ENCODE measurements around the gene SCEL.

Gene SCEL

DNA sequence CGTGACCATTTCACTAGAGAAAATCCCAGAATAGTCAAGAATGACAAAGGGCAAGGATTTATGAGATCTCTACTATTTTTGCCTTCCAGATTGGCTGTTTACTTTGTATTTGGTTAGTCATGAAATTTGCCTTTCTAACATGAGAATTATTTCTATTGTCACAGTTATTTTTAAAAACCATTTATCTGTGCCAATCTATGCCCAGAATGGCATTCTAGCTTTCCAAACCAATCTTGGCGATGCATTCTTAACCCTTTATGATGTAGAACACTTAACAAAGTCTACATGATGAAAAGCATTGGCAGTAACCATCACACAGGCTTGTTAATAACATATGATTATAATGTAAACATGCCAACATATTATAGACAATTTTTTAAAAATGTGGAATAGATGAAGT is 65.2 kb downstream of the SCEL start:
- TF ChIP-seq, protein P1, sequence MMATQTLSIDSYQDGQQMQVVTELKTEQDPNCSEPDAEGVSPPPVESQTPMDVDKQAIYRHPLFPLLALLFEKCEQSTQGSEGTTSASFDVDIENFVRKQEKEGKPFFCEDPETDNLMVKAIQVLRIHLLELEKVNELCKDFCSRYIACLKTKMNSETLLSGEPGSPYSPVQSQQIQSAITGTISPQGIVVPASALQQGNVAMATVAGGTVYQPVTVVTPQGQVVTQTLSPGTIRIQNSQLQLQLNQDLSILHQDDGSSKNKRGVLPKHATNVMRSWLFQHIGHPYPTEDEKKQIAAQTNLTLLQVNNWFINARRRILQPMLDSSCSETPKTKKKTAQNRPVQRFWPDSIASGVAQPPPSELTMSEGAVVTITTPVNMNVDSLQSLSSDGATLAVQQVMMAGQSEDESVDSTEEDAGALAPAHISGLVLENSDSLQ (IDR thresholded peaks at IDR 0.05) = no peak
- no peak for TF ChIP-seq CTBP1 (IDR thresholded peaks at IDR 0.05; ENCODE audit: borderline replicate concordance)
- TF ChIP-seq FOXK2 (IDR thresholded peaks at IDR 0.05) = no peak
- no peak for TF ChIP-seq FOXA1 (IDR thresholded peaks at IDR 0.05)
- no peak for TF ChIP-seq BHLHE40 (IDR thresholded peaks at IDR 0.05; ENCODE audit: borderline replicate concordance)
- no peak for TF ChIP-seq ARNT (IDR thresholded peaks at IDR 0.05)
- no peak for TF ChIP-seq ZNF384 (IDR thresholded peaks at IDR 0.05)
- TF ChIP-seq HDGF (IDR thresholded peaks at IDR 0.05; ENCODE audit: borderline replicate concordance) = no peak
- TF ChIP-seq SP1 (IDR thresholded peaks at IDR 0.05) = no peak
- no peak for TF ChIP-seq FOXM1 (IDR thresholded peaks at IDR 0.05; ENCODE audit: borderline replicate concordance)
- TF ChIP-seq LEF1 (IDR thresholded peaks at IDR 0.05; ENCODE audit: borderline replicate concordance) = no peak
- TF ChIP-seq TARDBP (IDR thresholded peaks at IDR 0.05) = no peak
- no peak for TF ChIP-seq SUZ12 (IDR thresholded peaks at IDR 0.05)
- TF ChIP-seq ELF4 (IDR thresholded peaks at IDR 0.05) = no peak
- TF ChIP-seq L3MBTL2 (conservative IDR thresholded peaks at IDR 0.05) = no peak
- DNase-seq (ENCODE audit: extremely low spot score) = no peak
- ChIA-PET POLR2A (no interaction called here), CTCF (no interaction called here)

DNA sequence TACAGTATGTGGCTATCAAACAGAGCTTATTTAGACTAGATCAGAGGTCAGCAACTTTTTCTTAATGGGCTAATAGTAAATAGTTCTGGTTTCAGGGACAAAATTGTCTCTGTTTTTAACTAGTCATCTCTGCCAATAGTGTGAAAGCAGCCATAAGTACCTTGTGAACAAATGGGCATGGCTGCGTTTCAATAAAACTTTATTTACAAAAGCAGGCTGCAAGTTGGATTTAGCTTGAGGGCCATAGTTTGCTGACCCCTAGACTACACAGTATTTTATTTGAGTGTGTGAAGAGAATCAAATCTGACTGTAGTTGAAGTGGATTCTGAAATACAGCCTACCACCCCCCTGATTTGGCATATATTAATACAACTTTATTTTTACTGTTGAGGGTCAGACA is 75.6 kb downstream of the SCEL start:
- no peak for DNase-seq (ENCODE audit: extremely low spot score)
- ChIA-PET POLR2A (no interaction called here), CTCF (no interaction called here)
- no peak for TF ChIP-seq ARNT (IDR thresholded peaks at IDR 0.05)
- no peak for TF ChIP-seq SP1 (IDR thresholded peaks at IDR 0.05)
- no peak for TF ChIP-seq HDGF (IDR thresholded peaks at IDR 0.05; ENCODE audit: borderline replicate concordance)
- TF ChIP-seq SUZ12 (IDR thresholded peaks at IDR 0.05) = no peak
- TF ChIP-seq, protein P1 (IDR thresholded peaks at IDR 0.05) = no peak
- no peak for TF ChIP-seq ELF4 (IDR thresholded peaks at IDR 0.05)

DNA sequence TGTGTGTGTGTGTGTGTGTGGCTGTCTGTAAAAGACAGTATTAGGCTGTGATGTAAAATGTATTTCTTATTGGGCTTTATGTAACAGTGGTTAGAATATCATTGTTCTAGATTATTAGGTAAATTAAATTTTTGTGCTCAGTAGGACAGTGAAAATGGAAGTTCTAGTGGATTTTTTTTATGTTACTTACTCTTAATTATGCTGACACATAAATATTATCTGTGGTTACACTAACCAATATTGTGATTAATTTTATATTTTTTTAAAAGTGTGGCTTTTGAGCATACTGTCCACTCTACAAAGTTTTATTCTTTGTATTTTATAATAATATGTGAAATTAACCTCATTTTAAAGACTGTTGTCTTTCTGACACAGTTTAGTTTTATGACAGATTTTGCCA is 80.5 kb downstream of the SCEL start:
- POLR2A ChIA-PET = no interaction called here

DNA sequence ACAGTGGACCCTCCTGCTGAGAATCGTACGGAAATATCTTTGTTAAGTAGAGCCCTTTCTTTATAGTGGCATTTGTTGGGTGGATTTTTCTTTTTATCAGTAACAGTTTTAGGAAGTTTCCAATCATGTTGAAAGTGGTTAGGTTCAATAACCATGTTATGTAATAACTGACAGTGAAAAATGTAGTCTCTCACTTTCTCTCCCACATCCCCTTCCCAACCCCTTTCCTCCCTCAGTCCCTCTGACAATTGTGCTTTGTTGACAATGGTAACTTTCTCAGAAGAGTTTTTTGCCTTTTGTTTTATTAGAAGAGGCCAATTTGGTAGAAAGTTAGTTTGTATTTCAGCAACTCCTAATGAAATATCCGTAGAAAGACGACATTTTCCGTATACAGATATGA is 84.1 kb downstream of the SCEL start:
- DNase-seq (ENCODE audit: extremely low spot score) = no peak
- no peak for TF ChIP-seq SP1 (IDR thresholded peaks at IDR 0.05)
- no peak for TF ChIP-seq LEF1 (IDR thresholded peaks at IDR 0.05; ENCODE audit: borderline replicate concordance)
- TF ChIP-seq, protein P1 (IDR thresholded peaks at IDR 0.05) = no peak
- TF ChIP-seq FOXM1 (IDR thresholded peaks at IDR 0.05; ENCODE audit: borderline replicate concordance) = no peak
- TF ChIP-seq FOXK2 (IDR thresholded peaks at IDR 0.05) = no peak
- no peak for TF ChIP-seq ZNF384 (IDR thresholded peaks at IDR 0.05)
- TF ChIP-seq TARDBP (IDR thresholded peaks at IDR 0.05) = no peak
- ChIA-PET CTCF (interaction anchor here (0.9 kb wide), 1 partner anchor 141 kb away, joined by 4 read pairs; no protein-coding TSS in a partner anchor), POLR2A (no interaction called here)

More for the DNA sequence above, 80.5 kb downstream of the SCEL start:
- CTCF ChIA-PET = no interaction called here
- TF ChIP-seq TARDBP (IDR thresholded peaks at IDR 0.05) = no peak
- TF ChIP-seq FOXA1 (IDR thresholded peaks at IDR 0.05) = no peak
- TF ChIP-seq NFRKB (IDR thresholded peaks at IDR 0.05) = no peak
- TF ChIP-seq FOXM1 (IDR thresholded peaks at IDR 0.05; ENCODE audit: borderline replicate concordance) = no peak
- TF ChIP-seq SUZ12 (IDR thresholded peaks at IDR 0.05) = no peak
- TF ChIP-seq SP1 (IDR thresholded peaks at IDR 0.05) = no peak
- no peak for TF ChIP-seq ELF4 (IDR thresholded peaks at IDR 0.05)
- TF ChIP-seq ARNT (IDR thresholded peaks at IDR 0.05) = no peak
- TF ChIP-seq, protein P1 (IDR thresholded peaks at IDR 0.05) = no peak
- TF ChIP-seq HDGF (IDR thresholded peaks at IDR 0.05; ENCODE audit: borderline replicate concordance) = no peak
- TF ChIP-seq CTBP1 (IDR thresholded peaks at IDR 0.05; ENCODE audit: borderline replicate concordance) = no peak
- no peak for TF ChIP-seq FOXK2 (IDR thresholded peaks at IDR 0.05)
- no peak for TF ChIP-seq LEF1 (IDR thresholded peaks at IDR 0.05; ENCODE audit: borderline replicate concordance)
- TF ChIP-seq BHLHE40 (IDR thresholded peaks at IDR 0.05; ENCODE audit: borderline replicate concordance) = no peak
- no peak for TF ChIP-seq L3MBTL2 (conservative IDR thresholded peaks at IDR 0.05)
- TF ChIP-seq ZNF384 (IDR thresholded peaks at IDR 0.05) = no peak
- no peak for DNase-seq (ENCODE audit: extremely low spot score)

DNA sequence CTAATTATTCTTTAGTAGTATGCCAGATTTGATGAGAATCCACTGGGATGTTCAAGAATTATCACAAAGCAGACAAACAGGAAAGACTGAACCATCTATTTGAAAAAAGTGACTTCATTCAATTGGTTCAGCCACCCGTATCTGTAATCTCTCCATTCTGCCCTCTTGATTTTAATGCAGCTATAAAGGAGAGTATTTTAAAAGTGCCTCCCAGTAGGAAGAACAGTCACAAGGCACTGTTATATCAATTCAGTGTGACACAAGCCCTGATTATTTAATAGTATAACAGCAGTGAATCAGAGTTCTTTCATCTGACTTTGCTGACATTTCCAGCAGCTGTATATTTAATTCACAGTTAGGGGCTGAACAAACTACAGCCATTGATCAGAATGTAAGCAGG is 84.6 kb downstream of the SCEL start:
- DNase-seq (ENCODE audit: extremely low spot score) = no peak
- ChIA-PET POLR2A (no interaction called here), CTCF (interaction anchor here (0.9 kb wide), 1 partner anchor 142 kb away, joined by 4 read pairs; no protein-coding TSS in a partner anchor)
- no peak for TF ChIP-seq BHLHE40 (IDR thresholded peaks at IDR 0.05; ENCODE audit: borderline replicate concordance)
- TF ChIP-seq ELF4 (IDR thresholded peaks at IDR 0.05) = no peak
- TF ChIP-seq, protein P1 (IDR thresholded peaks at IDR 0.05) = no peak
- no peak for TF ChIP-seq FOXK2 (IDR thresholded peaks at IDR 0.05)
- no peak for TF ChIP-seq LEF1 (IDR thresholded peaks at IDR 0.05; ENCODE audit: borderline replicate concordance)
- TF ChIP-seq ARNT (IDR thresholded peaks at IDR 0.05) = no peak
- no peak for TF ChIP-seq CTBP1 (IDR thresholded peaks at IDR 0.05; ENCODE audit: borderline replicate concordance)
- TF ChIP-seq TARDBP (IDR thresholded peaks at IDR 0.05) = no peak
